GM19397 (cell line): ENCODE results near the gene NTRK1.

Source experiments
- ATAC-seq: cut with Tn5 transposase; IDR thresholded peaks from one replicate; pipeline ENCODE4 v1.9.1; 2021; ENCODE audit warnings: mild to moderate bottlenecking, moderate library complexity; ENCODE audit not compliant: unreplicated experiment

Gene NTRK1

DNA sequence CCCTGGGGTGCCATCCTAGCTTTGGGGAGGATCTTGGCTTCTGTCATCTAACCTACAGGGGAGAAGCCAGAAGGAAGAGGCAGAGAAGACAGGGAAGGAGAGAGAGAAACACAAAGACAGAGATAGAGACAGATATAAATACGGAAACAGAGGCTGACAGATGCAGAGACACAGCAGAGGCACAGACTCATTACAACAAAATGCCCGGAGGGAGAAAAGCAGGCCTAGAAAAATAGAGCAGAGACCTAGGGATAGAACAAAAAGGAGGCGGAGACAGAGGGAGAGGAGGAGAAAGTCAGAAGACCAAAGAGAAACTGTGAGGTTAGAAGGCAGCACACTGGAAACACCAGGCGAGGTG lies 34.8 kb downstream of the NTRK1 start:
- no peak for ATAC-seq

DNA sequence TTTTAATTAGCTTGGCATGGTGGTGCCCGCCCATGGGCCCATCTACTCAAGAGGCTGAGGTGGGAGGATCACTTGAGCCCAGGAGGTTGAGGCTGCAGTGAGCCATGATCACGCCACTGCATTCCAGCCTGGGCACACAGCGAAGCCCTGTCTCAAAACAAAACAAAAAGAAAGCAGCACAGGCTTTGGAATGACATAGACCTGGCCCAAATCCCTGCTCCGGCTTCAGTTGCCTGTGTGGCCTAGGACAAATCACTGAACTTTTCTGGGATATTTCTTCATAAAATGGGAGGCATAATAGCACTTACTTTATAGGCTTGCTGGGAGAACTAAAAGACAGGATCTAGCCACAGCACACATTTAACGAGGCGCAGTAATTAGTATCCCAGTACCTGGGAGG lies 35.3 kb downstream of the NTRK1 start:
- no peak for ATAC-seq

DNA sequence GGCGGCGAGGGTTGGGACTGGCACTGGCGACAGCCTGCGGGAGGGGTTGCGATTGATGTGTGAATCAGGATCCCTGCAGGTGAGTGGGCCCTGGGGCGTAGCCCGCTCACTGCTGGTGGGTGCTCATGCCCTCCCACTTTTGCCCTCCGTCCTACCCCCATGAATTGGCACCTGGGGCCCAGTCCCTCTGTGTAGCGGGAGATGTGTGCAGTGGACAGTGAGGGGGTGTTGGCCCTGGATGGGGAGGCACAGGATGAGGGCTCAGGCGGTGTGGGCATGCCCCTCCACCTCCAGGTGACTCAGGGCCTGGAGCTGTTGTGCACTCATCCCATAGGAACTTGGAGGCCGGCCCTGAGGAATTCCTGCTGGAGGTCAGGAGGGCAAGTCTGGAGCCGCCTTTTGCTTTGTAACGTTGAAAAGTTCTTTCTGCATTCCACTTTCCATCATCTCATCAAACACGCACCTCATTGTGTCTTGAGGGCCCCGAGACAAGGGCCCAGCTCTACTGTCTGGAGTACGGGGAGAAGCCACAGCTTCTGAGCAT lies 35.9 kb downstream of the NTRK1 start:
- ATAC-seq, result no peak

DNA sequence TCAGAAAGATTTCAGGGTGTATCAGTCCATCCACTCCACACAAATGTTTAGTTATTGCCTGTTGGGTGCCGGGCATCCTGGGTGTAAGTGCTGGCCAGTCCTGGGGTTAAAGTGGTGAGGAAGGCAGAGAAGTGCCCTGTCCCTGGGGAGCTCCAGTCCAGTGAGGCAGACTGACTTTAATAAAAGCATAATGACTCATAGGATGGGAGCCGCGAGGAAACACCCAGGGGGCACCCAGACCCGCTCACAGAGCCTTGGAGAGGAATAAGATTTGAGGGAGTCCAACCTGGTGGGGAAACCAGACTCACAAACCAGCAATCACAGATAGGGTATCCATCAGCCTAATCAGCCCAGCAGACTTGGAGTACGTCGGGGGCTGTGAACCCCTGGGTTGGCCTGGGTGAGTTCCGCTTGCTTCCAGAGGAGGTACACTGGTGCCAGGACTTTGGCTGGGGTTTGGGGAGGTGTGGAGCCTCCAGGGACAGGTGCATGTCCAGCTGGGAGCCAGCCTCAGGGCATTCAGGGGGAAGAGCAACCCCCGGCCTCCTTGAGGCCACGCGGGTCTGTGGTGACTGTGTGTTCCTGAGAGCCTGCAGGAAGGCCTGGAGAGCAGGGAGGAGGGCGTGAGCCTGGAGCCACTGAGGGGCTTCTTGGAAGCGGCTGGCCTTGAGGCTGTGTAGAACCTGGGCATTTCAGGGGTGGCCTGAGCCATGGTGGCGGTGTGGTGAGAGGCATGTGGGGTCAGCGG lies 36.6 kb downstream of the NTRK1 start:
- no peak for ATAC-seq

DNA sequence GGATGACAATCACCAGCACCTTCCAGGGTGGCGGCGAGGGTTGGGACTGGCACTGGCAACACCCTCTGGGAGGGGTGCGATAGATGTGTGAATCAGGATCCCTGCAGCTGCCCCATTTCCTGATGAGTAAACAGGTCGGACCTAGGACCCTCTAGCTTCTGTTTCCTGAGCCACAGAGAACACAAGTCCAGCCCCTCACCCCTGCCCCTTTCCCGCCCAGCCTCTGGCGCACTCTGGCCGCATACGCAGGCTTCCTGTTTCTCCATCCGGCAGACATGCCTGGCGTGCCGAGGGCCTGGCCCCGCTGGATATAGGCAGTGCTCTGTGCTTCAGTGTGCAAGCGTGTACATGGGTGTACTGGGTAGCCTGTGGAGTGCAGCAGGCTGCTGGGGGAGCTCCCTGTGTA lies 37.5 kb downstream of the NTRK1 start:
- ATAC-seq, result no peak

DNA sequence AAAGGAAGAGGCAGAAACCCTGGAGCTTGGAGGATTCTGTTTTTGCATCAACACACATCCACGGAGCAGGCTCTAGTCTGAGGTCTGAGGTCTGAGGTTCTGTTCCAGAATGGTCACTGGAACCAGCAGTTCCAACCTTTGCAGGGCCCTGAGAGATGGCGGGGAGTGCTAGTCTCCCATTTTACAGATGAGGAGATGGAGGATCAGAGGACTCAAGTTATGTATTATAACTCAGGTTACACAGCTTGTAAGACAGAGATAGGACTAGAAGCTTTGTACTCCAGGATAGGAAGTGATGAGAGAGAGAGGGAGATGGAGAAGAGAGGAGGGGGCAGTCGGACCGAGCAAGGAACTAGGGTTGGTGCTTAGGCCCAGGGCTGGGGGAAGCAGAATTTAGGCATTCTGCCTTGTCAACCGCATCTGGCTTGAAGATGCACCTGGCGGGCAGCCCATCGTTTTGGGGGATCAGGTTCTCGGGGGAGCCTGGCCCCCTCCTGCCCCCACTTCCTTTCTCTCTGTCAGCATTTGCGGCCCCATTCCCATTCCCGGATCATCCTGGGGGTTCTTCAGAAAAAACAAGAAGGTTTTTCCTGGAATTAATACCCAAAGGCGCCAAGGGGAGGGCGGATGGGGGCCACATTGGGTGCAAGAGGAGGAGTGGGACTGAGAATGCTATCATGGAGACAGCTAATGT lies 38.5 kb downstream of the NTRK1 start:
- no peak for ATAC-seq

DNA sequence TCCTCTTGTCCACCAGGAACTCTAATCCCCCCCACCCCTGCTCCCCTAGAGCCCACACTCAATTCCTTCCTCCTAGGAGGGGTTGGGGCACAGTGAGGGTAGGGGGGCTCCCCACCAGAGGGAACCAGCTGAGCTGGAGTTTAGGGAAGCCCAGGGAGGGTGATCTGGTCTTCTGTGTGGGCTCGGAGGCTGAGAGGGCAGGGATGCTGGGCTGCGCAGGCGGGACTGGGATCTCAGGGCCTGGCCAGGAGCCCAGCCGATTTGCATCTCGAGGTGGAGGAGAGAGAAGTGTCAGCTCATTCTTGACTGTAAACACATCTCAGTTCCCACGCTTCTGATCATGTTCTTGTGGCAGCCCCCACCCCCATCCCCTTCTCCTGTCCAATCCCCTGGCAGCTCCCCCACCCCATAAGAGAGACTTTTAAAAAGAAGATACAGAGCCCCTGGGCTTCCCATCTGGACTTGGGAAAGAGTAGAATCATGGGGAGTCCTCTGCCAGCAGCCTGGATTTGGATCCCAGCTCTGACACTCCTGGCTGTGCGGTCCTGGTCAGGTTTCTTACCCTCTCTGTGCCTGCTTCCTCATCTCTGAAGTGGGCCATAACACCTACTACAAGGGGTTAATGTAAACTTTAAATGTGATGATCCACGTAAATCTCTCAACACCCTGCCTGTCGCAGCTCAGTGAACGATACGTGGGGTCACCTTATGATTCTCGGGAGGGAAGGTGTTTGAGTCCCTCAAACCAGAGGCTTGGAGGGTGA lies 39.5 kb downstream of the NTRK1 start:
- no peak for ATAC-seq

DNA sequence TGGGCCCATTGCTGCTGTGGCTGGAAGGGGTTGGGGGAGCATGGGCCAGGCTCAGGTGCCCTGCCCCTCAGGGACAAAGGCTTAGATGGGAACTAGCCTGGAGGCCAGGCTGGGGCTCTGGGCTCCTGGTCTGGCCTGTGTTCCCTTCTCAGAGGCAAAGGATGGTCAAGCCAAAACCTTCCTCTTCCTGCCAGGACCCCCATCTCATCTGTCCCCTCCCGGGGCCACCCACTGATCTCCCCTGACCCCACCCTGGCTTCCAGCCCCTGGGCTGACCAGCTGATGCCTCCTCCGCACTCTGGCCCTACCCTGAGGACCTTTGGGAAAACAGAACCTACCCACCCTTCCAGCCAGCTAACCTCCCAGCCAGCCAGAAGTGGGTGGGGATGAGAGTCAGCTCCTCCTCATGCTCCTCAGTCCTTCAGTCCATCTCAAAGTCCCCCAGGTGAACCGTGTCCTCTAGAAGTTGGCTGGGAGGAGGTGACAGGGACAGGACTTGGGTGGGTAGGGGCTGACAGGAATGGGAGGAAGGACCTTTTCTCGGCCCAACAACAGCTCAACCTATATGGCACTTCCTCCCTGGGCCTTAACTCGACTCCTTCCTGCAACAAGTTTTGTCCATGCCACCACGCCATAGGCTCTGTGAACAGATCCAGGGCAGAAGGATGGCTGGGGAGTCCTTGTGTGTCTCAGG lies 40.4 kb downstream of the NTRK1 start:
- ATAC-seq, result no peak

DNA sequence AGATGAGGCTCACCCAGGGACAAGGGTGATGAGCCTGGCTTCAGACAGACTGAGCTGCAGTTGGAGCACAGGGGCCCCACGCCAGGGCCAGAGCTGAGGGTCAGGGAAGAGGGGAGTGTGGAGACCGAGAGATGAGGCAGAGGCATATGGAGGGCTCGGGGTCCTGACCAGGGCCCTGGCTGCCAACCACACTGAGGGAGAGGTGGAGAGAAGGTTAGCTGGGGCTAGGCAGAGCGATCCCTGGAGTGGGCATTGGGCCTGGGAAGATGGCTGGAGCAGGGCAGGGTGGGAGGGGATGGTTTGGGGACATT lies 40.9 kb downstream of the NTRK1 start:
- no peak for ATAC-seq

DNA sequence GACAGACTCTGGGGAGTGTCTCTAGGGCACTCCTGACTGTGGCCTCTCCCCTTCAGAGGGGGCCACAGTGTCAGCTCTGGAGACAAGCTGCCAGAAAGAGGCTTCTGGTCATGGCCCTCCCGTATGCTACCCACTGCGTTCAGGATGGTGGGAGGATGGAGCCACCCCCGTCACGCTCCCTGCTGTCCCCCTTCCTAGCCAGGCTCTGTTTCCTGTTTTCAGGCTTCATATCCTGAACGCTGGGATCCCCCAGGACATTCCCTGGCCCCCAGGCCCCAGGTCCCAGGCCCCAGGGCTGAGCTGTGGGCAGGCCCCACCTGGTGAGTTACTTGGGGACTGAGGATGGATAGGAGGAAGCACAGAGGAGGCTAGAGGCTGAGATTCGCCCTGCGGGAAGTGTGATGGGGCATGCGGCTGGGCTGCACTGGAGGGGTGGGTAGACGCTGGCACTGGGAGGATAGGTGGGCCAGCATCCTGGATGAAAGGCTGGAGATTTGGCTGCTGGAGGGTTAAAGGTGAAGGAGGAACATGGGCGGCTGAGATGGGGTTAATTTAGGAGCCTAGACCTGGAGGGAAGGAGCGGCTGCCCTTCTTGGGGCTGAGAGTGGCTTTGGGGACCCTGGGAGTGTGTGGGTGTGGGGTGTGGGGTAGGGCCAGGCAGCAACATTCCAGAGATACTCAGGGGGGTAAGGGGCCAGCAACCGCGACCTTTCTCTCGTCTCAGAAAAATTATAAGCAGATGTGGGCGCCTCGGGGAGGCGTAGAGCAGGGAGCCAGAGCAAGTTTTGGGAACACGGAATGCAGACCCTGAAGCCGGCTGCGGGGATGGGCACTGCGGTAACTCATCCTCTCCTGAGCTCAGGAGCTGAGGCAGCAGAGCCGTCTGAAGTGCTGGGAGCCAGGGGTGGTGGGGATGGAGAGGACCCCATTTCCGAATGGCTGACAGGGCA lies 41.6 kb downstream of the NTRK1 start:
- ATAC-seq, result no peak

DNA sequence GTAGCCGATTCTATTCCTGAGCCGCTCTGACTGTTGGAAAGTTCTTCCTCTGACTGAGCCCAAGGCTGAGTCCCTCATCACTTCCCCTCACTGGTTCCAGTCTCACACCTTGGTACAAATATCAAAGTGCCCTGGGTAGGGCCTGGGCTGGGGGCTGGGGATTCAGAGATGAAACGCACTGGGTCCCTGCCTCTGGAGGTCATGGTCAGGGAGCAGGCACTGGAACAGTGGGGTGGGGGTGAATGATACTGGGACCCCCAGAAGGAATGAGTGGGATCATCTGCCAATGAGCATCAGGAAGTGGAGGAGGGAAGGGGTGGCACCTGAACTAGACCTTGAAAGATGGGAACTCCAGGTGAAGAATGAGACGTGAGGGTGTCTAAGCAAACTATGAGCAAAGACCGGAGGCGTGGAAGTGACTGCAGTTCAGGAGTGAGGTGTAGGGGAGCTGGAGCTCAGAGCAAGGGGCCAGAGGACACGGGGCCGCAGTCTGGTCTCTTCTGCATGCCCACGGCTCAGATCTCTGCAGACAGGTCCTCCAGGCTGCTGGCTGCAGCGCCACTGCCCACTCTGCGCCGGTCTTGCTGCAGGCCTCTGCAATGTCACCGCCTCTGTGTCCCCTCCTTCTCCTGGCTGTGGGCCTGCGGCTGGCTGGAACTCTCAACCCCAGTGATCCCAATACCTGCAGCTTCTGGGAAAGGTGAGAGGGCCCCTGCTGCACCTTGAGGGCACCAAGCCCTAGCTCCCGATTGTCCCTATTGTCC lies 42.8 kb downstream of the NTRK1 start:
- no peak for ATAC-seq

DNA sequence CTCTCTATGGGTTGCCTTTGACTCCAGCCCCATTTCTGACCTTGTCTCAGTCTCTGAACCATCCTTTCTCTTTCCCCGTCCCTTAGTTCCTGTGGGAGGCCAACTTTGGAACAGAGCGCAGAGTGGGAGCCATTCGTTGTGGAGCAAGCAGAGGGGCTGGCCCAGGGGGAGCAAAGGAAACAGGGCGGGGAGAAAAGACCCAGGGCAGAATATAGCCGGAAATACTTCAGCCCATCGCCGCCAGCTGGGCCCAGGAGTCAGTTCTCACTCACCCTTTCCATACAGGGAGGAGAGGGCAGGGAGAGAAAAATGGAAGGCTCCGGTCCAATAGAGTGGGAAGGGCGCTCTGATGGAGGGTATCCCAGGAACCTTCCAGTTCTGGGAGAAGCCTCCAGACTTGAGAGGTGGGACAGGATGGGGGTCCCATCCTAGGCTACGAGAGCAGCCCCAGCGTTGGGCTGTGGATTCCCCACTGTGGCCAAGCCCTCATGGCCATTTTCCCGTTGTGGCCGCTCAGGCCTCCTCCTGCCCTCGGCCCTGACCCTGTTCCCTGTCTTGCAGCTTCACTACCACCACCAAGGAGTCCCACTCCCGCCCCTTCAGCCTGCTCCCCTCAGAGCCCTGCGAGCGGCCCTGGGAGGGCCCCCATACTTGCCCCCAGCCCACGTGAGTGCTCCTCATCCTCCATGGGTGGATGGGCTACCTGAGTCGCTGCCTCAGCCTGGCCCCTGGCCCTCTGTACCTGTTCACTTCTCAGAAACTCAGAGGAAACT lies 43.7 kb downstream of the NTRK1 start:
- no peak for ATAC-seq

DNA sequence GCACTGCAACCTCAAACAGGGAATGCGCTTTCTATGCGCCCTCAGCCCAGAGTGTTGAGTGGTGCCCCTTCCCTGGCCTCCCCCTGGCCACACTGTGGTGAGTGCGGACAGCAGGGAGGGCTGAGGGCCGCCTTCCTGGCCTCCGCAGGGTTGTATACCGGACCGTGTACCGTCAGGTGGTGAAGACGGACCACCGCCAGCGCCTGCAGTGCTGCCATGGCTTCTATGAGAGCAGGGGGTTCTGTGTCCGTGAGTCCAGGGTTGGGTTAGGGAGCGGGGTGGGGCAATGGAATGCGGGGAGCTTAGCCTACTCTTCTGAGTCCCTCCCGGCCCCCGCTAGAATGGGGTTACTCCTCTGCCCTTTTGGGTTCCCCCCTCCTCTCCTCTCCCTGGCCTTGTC lies 44.5 kb downstream of the NTRK1 start:
- ATAC-seq, result no peak

DNA sequence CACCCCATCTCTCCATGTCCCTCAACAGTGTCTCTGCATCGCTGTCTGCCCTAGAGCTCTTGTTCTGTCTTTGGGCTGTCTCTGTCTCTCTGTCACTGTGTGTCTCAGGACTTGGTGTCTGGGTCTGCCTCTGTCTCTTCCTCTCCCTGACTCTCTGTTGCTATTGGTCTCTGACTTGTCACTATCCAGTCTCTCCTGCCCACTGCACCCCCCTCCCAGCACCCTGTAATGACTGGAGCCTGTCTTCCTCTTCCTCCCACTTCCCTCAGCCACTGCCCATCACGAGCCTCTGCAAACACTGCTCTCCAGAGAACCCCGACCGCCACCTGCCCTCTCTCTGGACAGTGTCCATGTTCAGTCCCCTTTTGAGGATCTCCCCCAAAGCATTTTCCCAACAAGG lies 45.0 kb downstream of the NTRK1 start:
- no peak for ATAC-seq

DNA sequence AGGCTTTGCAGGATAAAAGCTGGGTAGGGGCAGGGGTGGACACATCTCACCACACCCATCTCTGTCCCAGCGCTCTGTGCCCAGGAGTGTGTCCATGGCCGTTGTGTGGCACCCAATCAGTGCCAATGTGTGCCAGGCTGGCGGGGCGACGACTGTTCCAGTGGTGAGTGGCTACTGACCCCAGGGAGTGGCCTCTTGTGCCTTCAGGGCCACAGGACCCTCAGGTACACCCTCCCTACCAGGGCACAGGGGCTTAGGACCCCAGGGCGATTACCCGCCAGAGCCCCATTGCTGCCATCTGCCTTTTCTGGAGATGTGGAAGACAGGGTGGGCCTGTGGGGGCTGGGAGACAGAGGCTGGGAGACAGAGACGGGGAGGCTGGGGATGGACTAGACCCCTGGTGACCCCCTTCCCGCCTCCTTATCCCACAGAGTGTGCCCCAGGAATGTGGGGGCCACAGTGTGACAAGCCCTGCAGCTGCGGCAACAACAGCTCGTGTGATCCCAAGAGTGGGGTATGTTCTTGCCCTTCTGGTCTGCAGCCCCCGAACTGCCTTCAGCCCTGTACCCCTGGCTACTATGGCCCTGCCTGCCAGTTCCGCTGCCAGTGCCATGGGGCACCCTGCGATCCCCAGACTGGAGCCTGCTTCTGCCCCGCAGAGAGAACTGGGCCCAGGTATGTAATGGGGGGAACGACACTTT lies 45.7 kb downstream of the NTRK1 start:
- no peak for ATAC-seq

DNA sequence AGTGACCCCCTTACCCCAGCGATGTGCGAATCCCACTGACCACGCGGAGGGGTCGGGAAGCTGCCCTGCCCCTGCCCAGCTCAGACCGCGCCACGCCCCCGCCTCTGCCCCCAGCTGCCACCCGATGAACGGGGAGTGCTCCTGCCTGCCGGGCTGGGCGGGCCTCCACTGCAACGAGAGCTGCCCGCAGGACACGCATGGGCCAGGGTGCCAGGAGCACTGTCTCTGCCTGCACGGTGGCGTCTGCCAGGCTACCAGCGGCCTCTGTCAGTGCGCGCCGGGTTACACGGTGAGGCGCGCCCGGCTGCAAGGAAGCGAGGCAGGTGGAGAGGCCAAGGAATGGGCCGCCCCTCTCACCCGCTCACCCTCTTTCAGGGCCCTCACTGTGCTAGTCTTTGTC lies 47.9 kb downstream of the NTRK1 start:
- no peak for ATAC-seq

DNA sequence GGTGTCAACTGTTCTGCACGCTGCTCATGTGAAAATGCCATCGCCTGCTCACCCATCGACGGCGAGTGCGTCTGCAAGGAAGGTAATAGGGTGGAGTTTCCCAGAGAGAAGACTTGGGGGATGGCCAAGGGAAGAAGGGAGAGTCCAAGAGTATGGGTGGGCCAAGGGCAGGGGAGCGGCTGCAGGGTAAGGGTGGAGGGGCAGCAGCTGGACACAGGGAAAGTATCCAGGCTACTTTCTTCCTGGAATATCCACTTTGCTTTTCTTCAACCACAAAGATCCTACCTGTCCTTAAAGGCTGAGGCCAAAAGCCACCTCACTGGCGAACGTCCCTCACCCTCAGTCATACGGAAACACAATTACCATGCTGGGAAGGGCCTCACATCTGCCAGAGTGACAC lies 48.3 kb downstream of the NTRK1 start:
- no peak for ATAC-seq

DNA sequence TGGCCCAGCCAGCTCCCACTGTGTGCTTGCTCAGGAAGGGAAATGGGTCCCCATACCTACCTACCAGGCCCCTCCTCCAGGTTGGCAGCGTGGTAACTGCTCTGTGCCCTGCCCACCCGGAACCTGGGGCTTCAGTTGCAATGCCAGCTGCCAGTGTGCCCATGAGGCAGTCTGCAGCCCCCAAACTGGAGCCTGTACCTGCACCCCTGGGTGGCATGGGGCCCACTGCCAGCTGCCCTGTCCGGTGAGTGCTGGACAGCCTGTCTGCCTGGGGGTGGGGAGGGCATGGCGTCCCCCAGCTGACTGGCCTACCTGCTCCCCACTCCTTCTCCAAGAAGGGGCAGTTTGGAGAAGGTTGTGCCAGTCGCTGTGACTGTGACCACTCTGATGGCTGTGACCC lies 49.0 kb downstream of the NTRK1 start:
- no peak for ATAC-seq
